Measurements from ENCODE around the gene OR52K1. TPM values are rescaled to one million over a fixed set of nuclear protein-coding genes. Genes with fewer than 3 reads are reported as not detected.
A peak's percentile ranks its signal among the peaks of the same experiment; 100 is the strongest.

Gene OR52K1
- total and polyA plus RNA-seq, 2 donors (not counting 1 experiment from before 2014, with no cell fraction given), result not detected

DNA sequence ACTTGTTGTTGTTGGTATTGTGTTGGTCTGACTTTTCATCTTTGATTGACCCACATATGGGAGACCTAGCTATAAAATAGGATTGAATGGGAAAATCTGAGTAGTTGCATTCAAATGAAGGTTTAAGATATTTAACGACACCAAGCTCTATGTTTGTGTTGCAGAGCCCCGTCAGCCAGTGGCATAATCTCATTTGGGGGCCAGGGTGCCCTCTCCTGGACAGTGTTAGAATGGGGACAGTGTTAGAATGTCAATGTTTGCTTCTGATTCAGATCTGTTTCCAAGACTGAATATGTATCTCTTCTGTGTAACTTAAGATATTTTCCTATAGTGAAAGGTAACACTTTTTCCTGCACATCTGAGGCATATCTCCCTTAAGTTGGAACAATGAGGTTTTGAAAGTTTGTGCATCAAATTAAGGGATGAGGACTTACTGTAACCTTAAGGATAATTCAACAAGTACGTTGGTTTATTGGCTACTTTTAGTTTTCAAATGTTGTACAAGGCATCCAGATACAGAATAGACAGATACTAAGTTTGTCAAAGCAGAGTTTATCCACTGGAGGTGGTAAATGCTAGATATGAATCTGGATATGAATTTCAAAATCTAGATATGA lies 57.3 kb downstream of the OR52K1 start:
- no peak overlapping the region for H3K4me2 ChIP-seq (ENCODE audit: extremely low read depth, insufficient read depth, low read length)
- H3K9me3 ChIP-seq (ENCODE audit: control insufficient read depth, insufficient read depth, low read depth, low read length), result no peaks in the 10 kb centered on the region
- TF ChIP-seq EZH2 (IDR thresholded peaks at IDR 0.05; ENCODE audit: low read length, missing control alignments), result no peak
- TF ChIP-seq, protein P1, sequence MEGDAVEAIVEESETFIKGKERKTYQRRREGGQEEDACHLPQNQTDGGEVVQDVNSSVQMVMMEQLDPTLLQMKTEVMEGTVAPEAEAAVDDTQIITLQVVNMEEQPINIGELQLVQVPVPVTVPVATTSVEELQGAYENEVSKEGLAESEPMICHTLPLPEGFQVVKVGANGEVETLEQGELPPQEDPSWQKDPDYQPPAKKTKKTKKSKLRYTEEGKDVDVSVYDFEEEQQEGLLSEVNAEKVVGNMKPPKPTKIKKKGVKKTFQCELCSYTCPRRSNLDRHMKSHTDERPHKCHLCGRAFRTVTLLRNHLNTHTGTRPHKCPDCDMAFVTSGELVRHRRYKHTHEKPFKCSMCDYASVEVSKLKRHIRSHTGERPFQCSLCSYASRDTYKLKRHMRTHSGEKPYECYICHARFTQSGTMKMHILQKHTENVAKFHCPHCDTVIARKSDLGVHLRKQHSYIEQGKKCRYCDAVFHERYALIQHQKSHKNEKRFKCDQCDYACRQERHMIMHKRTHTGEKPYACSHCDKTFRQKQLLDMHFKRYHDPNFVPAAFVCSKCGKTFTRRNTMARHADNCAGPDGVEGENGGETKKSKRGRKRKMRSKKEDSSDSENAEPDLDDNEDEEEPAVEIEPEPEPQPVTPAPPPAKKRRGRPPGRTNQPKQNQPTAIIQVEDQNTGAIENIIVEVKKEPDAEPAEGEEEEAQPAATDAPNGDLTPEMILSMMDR (conservative IDR thresholded peaks at IDR 0.05 in 1 of 2, IDR thresholded peaks at IDR 0.05 in 1 of 2; ENCODE audit: low read depth in 1 of 2, low read length in 2 of 2), result peak; percentile 68 to 71
- H3K9ac ChIP-seq (ENCODE audit: insufficient read depth, low read length), result no peak overlapping the region
- peak; percentile 8 to 31 for DNase-seq (ENCODE audit: low read depth in 2 of 2)
- no peaks in the 10 kb centered on the region for H3K4me1 ChIP-seq (ENCODE audit: control insufficient read depth, extremely low read depth, insufficient read depth, low read length)
- no peak overlapping the region for H3K4me3 ChIP-seq (replicated peaks in 1 of 4; ENCODE audit: control extremely low read depth in 1 of 4, insufficient read depth in 1 of 4, low read depth in 3 of 4, low read length in 4 of 4)
- no peaks in the 10 kb centered on the region for H3K27me3 ChIP-seq (ENCODE audit: control insufficient read depth, insufficient read depth, low read length)
- no peaks in the 10 kb centered on the region for H3K79me2 ChIP-seq (ENCODE audit: control insufficient read depth, insufficient read depth, low read length)
- no peak overlapping the region for H2AFZ ChIP-seq (ENCODE audit: low read length)
- H3K36me3 ChIP-seq (ENCODE audit: control insufficient read depth, insufficient read depth, low read length), result no peaks in the 10 kb centered on the region
- H4K20me1 ChIP-seq (ENCODE audit: control insufficient read depth, extremely low read depth, insufficient read depth, low read length), result no peaks in the 10 kb centered on the region
- no peak overlapping the region for H3K27ac ChIP-seq (ENCODE audit: insufficient read depth, low read length)

DNA sequence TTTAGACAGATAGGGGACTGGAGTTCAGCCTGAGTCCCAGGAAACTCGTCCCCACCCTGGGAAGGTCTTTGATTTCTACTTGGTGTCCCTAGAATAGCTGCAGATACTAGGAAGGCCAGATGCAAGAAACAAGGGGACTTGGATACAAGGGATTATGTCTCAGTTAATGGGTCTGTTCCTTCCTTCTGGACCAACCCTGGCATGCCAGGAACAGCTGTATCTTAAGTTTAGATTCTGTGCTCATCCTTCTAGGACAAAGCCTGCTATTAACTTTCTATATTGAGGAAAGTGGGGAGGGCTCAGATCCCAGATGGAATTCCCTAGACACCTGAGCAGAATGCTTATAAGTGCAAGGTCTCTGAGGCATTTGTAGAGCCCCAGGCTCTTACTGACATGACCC lies 58.6 kb downstream of the OR52K1 start:
- no peak for TF ChIP-seq EZH2 (IDR thresholded peaks at IDR 0.05; ENCODE audit: low read length, missing control alignments)
- TF ChIP-seq, protein P1 (conservative IDR thresholded peaks at IDR 0.05 in 1 of 2, IDR thresholded peaks at IDR 0.05 in 1 of 2; ENCODE audit: low read depth in 1 of 2, low read length in 2 of 2), result no peak
- Histone ChIP-seq H3K27ac (ENCODE audit: insufficient read depth, low read length) (no peak overlapping the region), H3K36me3 (ENCODE audit: control insufficient read depth, insufficient read depth, low read length) (no peaks in the 10 kb centered on the region), H4K20me1 (ENCODE audit: control insufficient read depth, extremely low read depth, insufficient read depth, low read length) (no peaks in the 10 kb centered on the region), H2AFZ (ENCODE audit: low read length) (no peak overlapping the region), H3K9me3 (ENCODE audit: control insufficient read depth, insufficient read depth, low read depth, low read length) (no peaks in the 10 kb centered on the region), H3K27me3 (ENCODE audit: control insufficient read depth, insufficient read depth, low read length) (no peaks in the 10 kb centered on the region), H3K4me2 (ENCODE audit: extremely low read depth, insufficient read depth, low read length) (no peak overlapping the region), H3K4me1 (ENCODE audit: control insufficient read depth, extremely low read depth, insufficient read depth, low read length) (no peaks in the 10 kb centered on the region), H3K79me2 (ENCODE audit: control insufficient read depth, insufficient read depth, low read length) (no peaks in the 10 kb centered on the region), H3K9ac (ENCODE audit: insufficient read depth, low read length) (no peak overlapping the region), H3K4me3 (replicated peaks in 1 of 4; ENCODE audit: control extremely low read depth in 1 of 4, insufficient read depth in 1 of 4, low read depth in 3 of 4, low read length in 4 of 4) (no peak overlapping the region)
- no peak for DNase-seq (ENCODE audit: low read depth in 2 of 2)

Other genes with a start within 250 kb of the OR52K1 start
- not detected in 2 replicates for gene OR52B4, start 114.3 kb upstream of the OR52K1 start, total RNA-seq
- gene OR52B4, start 114.3 kb upstream of the OR52K1 start, polyA plus RNA-seq, result not detected in 2 replicates
- 25.2 and 28.4 TPM in 2 replicates for gene TRIM21, start 88.9 kb upstream of the OR52K1 start, total RNA-seq
- gene TRIM21, start 88.9 kb upstream of the OR52K1 start, polyA plus RNA-seq, result 22.9 and 30.5 TPM in 2 replicates
- not detected in 2 replicates for gene OR52K2, start 33.4 kb upstream of the OR52K1 start, total RNA-seq
- gene OR52K2, start 33.4 kb upstream of the OR52K1 start, polyA plus RNA-seq, result not detected in 2 replicates
- not detected in 2 replicates for gene OR52M1, start 62.5 kb downstream of the OR52K1 start, total RNA-seq
- gene OR52M1, start 62.5 kb downstream of the OR52K1 start, polyA plus RNA-seq, result not detected in 2 replicates
- not detected in 2 replicates for gene OR52I2, start 99.1 kb downstream of the OR52K1 start, total RNA-seq
- gene OR52I2, start 99.1 kb downstream of the OR52K1 start, polyA plus RNA-seq, result not detected in 2 replicates
- not detected in 2 replicates for gene OR52I1, start 111.4 kb downstream of the OR52K1 start, total RNA-seq
- gene OR52I1, start 111.4 kb downstream of the OR52K1 start, polyA plus RNA-seq, result not detected in 2 replicates
- 11.1 and 12.1 TPM in 2 replicates for gene TRIM68, start 125.6 kb downstream of the OR52K1 start, total RNA-seq
- 6.5 and 6.6 TPM in 2 replicates for gene TRIM68, start 125.6 kb downstream of the OR52K1 start, polyA plus RNA-seq
- gene OR51D1, start 154.8 kb downstream of the OR52K1 start, total RNA-seq, result not detected in 2 replicates
- gene OR51D1, start 154.8 kb downstream of the OR52K1 start, polyA plus RNA-seq, result not detected in 2 replicates
- gene OR51E1, start 161.3 kb downstream of the OR52K1 start, total RNA-seq, result not detected in 2 replicates
- not detected in 2 replicates for gene OR51E1, start 161.3 kb downstream of the OR52K1 start, polyA plus RNA-seq
- gene OR51E2, start 215.2 kb downstream of the OR52K1 start, total RNA-seq, result not detected in 2 replicates
- 0.02 TPM in 1 of 2 replicates, not detected in the other for gene OR51E2, start 215.2 kb downstream of the OR52K1 start, polyA plus RNA-seq
- gene MMP26, start 222.1 kb downstream of the OR52K1 start, total RNA-seq, result not detected in 2 replicates
- gene MMP26, start 222.1 kb downstream of the OR52K1 start, polyA plus RNA-seq, result not detected in 2 replicates